Stomach smooth muscle (tissue), 2 donors: ENCODE data around the gene CCDC142.

ENCODE experiments used
- H3K27ac ChIP-seq: one replicate; pipeline ENCODE4 v1.7.0; 2013; ENCODE audit warnings: mild to moderate bottlenecking, low read length, inconsistent platforms
- H3K27me3 ChIP-seq, 2 donors: one replicate each; pipeline ENCODE4 v1.7.0; 2013; ENCODE audit warnings: low read length in 2 of 2; ENCODE audit not compliant: insufficient read depth in 2 of 2, control insufficient read depth in 1 of 2
- H3K36me3 ChIP-seq, 2 donors: one replicate each; pipeline ENCODE4 v1.7.0; 2013; ENCODE audit warnings: low read length in 2 of 2; ENCODE audit not compliant: control insufficient read depth in 2 of 2, insufficient read depth in 2 of 2
- H3K4me1 ChIP-seq: one replicate; pipeline ENCODE4 v1.7.0; 2013; ENCODE audit warnings: low read length; ENCODE audit not compliant: control insufficient read depth, insufficient read depth
- H3K4me3 ChIP-seq, 2 donors: one replicate each; pipeline ENCODE4 v1.7.0; 2013; ENCODE audit warnings: low read length in 2 of 2
- H3K9ac ChIP-seq, 2 donors: one replicate each; pipeline ENCODE4 v1.7.0; 2013; ENCODE audit warnings: low read length in 2 of 2, mild to moderate bottlenecking in 1 of 2
- H3K9me3 ChIP-seq, 2 donors: one replicate each; pipeline ENCODE4 v1.7.0; 2013; ENCODE audit warnings: low read length in 2 of 2; ENCODE audit not compliant: control insufficient read depth in 2 of 2
- donor health status: healthy.
- donor health status: Pancreatic carcinoma.

CCDC142 gene

GRCh38 chr2:74502720-74503505 is 20.1 kb upstream of the CCDC142 start:
- Histone ChIP-seq H3K27ac (no peak overlapping the region), H3K27me3 (peaks cover 57 to 66% of the 10 kb centered on the region in 2 donors), H3K36me3 (peaks cover 9 to 10% of the 10 kb centered on the region in 2 donors), H3K9me3 (no peaks in the 10 kb centered on the region), H3K4me3 (peak overlapping the region; percentile 48 to 70), H3K9ac (peak overlapping the region in 1 of 2 donors; percentile 47), H3K4me1 (peaks cover 57% of the 10 kb centered on the region)

- no peak overlapping the region for H3K27ac ChIP-seq
- H3K27me3 ChIP-seq: peaks cover 63 to 72% of the 10 kb centered on the region in 2 donors
- peak overlapping the region; percentile 48 to 70 for H3K4me3 ChIP-seq
- no peak overlapping the region for H3K9ac ChIP-seq
- H3K4me1 ChIP-seq: peaks cover 58% of the 10 kb centered on the region
- no peaks in the 10 kb centered on the region for H3K9me3 ChIP-seq
- peaks cover 9 to 10% of the 10 kb centered on the region in 2 donors for H3K36me3 ChIP-seq
Measured at GRCh38 chr2:74502147-74502719, 19.4 kb upstream of the CCDC142 start.

DNA sequence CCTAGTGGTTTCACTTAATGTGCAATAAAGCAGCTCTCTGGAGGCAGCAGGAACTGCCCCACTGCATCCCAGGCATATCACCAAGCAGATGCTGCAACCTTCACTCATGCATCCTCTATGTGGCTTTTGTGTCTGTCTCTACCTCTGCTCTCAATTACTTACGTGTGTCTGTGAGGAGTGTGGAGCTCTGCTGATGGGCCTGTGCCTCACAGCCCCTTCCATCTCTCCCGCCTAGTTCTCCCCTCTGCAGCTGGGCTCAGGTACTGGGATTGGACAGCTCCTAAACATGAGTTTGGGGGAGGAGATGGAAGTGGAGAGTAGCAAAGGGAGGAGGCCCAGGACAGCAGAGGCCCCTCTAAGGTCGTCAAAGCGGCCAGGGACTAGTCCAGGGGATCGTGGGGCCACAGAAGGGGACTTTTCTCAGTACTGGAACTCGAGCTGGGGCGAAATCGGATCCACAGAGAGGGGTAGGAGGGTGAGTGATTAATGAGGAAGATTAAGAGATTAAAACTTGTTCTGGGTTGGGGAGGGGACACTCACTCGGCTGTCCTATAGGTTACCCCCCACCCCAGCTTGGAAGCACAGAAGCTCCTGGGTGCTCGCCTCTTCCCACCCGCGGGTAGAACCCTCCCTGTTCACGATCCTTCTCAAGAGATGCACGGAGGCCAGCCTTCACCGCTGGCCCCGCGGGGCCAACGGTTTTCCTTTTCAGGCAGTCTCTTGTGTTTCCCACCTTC is 18.7 kb upstream of the CCDC142 start:
- Histone ChIP-seq H3K36me3 (peaks cover 8 to 9% of the 10 kb centered on the region in 2 donors), H3K27ac (no peak overlapping the region), H3K9ac (no peak overlapping the region), H3K4me3 (no peak overlapping the region), H3K27me3 (peaks cover 68 to 73% of the 10 kb centered on the region in 2 donors), H3K4me1 (peaks cover 51% of the 10 kb centered on the region), H3K9me3 (no peaks in the 10 kb centered on the region)

- Histone ChIP-seq H3K27ac (no peak overlapping the region), H3K4me3 (no peak overlapping the region), H3K9me3 (no peaks in the 10 kb centered on the region), H3K4me1 (peaks cover 42% of the 10 kb centered on the region), H3K36me3 (peaks cover 3 to 5% of the 10 kb centered on the region in 2 donors), H3K27me3 (peaks cover 65 to 73% of the 10 kb centered on the region in 2 donors), H3K9ac (no peak overlapping the region)
Measured at GRCh38 chr2:74500578-74500946, 17.8 kb upstream of the CCDC142 start.

DNA sequence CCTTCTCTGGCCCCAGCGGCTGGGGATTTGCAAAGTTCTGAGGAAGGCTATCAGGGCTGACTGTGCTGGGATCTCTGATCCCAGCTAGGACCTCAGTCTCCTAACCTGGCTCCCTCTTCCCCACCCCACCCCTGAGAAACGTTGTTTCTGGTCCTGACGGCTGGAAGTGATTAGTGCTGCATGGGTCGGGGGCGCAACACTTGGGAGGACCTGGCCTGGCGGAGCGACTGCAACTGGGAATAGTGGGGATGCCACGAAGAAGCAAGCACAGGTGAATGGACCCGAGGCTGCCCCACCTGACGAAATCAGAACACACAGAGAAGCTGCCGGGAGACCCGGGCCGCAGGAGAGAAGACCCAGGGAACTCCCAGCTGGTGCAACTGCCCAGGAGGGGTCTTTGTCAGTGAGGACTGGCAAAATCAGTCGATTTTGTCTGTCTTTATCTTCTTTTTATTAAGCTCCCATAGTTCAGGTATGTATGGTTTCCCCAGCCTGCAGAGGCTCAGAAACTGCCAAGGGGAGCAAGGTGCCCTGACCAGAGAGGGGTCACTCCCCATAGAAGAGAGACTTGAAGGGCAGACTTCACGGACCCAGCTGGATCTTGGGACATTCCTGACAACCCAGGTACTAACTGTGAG is 17.3 kb upstream of the CCDC142 start:
- Histone ChIP-seq H3K27me3 (peaks cover 62 to 73% of the 10 kb centered on the region in 2 donors), H3K9me3 (no peaks in the 10 kb centered on the region), H3K36me3 (no peaks in the 10 kb centered on the region), H3K27ac (no peak overlapping the region), H3K9ac (no peak overlapping the region), H3K4me1 (peaks cover 39% of the 10 kb centered on the region), H3K4me3 (no peak overlapping the region)

- peaks cover 39% of the 10 kb centered on the region for H3K4me1 ChIP-seq
- H3K9me3 ChIP-seq: no peaks in the 10 kb centered on the region
- H3K4me3 ChIP-seq: peak within 1 kb of the TSS; percentile 48 to 64
Measured at GRCh38 chr2:74499267-74499939, 16.6 kb upstream of the CCDC142 start, which contains the start of gene LBX2. Gene LBX2 (minus strand): TSS chr2:74499603. CDS start chr2:74499537, 66 bp downstream.

GRCh38 chr2:74498500-74499266 is 15.9 kb upstream of the CCDC142 start:
- Histone ChIP-seq H3K4me1 (peaks cover 36% of the 10 kb centered on the region), H3K27me3 (peaks cover 55 to 65% of the 10 kb centered on the region in 2 donors), H3K27ac (no peak overlapping the region), H3K9ac (no peak overlapping the region), H3K36me3 (peaks cover 0 to under 1% of the 10 kb centered on the region in 2 donors), H3K9me3 (no peaks in the 10 kb centered on the region), H3K4me3 (peak overlapping the region; percentile 48 to 64)

More at GRCh38 chr2:74499267-74499939, 16.6 kb upstream of the CCDC142 start, which contains the start of gene LBX2:
- Histone ChIP-seq H3K36me3 (no peaks in the 10 kb centered on the region), H3K27ac (no peak within 1 kb of the TSS), H3K27me3 (peaks cover 62 to 72% of the 10 kb centered on the region in 2 donors), H3K9ac (no peak within 1 kb of the TSS)

DNA sequence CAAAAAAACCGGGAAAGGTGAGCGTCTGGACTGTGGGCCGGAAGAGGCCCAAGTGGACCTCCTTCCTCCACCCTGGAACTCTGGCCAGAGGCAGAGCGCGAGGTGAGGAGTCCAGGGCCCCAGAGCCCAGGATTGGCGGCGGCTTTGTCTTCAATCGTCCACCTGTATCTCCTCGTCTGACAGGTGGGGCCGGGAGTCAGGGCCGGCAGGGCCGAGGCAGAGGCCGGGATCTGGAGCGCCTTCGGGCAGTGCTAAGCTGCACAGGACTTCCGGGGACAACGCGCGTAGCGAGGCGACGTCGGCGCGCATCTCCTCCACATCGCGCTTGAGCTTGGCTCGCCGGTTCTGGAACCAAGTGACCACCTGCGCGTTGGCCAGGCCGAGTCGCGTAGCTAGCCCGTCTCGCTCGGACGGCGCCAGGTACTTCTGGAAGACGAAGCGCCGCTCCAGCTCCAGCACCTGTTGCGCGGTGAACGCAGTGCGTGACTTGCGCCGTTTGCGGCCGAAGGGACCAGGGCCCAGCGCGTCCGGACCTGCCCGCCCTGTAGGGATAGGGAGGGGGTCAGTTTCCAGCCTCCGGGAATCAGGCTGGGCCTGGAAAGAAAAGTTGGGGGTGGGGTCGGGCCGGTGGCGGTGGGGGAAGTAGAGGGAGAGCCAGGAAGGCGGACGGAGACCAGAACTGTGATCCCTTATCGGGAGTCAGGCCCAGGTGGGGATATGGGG is 15.1 kb upstream of the CCDC142 start:
- peaks cover 31% of the 10 kb centered on the region for H3K4me1 ChIP-seq
- H3K9me3 ChIP-seq: no peaks in the 10 kb centered on the region
- no peak overlapping the region for H3K27ac ChIP-seq
- peaks cover 4 to 7% of the 10 kb centered on the region in 2 donors for H3K36me3 ChIP-seq
- no peak overlapping the region for H3K9ac ChIP-seq
- H3K27me3 ChIP-seq: peaks cover 55 to 57% of the 10 kb centered on the region in 2 donors
- peak overlapping the region; percentile 20 to 64 for H3K4me3 ChIP-seq
